NCI-H526 treated with DMSO at 0.1 percent for 48 hours (cell line): ENCODE results near the gene SKP1.

Experiments
- DNase-seq: peaks from one replicate; lab custom pipeline; 2025; lab: John Stamatoyannopoulos, UW

SKP1 gene

DNA sequence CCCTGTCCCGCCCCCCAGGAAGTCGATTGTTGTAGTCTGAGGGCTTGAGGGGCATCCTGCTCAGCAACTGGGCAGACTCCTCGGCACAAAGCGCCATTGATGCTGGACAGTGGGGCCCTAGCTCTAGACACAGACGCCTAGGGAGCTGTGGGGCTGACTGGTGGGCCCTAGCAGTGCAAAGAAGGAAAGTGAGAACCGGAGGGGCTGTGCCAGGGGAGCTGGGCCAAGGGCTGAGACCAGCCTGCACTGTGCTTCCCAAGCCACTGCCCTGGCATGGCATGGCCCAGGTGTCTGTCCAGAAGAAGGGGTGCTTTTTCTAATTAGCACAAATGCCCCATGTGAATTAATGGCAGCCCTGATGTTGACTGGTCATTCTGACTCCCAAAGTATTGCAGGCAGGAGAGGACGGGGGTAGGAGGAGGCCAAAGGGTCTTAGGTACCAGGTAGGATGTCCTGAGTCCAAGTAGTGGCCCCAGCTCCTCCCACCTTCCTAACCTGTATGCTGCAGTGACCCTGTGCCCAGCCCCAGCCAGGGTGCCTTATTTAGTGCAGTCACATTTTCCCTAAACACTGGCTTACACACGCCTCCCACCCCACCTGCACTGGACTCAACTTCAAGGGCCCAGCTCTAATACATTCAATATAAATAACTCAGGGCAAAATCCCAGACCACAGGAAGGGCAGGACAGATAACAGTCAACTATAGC lies 46.4 kb downstream of the SKP1 start:
- no peak for DNase-seq

DNA sequence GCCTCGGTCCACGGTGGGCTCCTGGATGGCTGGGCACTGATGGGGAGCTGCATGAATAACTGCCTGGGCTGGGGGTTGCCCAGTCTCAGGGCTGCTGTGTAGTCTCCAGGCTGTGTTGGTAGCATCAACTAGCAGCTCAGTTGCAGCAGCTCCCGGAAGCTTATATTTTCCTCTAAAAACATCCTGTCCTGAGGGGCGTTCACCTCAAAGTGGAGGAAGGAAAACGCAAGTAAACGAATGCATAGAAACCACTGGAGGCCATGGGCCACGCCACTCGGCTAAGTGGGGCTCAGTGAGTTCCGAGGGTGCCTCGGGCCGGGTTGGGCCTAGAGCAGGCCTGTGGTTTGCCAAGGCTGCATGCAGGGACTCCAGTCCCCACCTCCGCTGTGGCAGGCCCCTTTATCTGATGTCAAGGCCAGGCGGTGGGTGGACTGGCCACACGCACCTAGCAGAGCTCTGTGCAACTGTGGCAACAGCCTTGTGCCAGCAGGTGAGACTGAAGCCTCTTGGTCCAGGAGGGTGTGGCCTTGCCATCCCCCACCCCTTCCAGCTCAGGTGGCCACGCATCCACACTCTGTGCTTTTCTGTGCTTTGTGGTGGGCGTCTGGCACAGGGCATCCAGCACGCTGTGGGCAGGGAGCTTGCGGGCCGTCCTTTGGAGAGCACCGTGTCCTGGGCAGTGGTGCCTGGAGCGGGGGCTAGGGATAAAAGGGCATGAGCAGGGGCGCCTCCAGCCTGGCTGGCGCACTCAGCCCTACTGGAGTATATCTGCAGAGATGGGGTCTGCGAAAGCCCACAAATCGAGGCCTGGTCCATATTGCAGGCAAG lies 47.1 kb downstream of the SKP1 start:
- no peak for DNase-seq

DNA sequence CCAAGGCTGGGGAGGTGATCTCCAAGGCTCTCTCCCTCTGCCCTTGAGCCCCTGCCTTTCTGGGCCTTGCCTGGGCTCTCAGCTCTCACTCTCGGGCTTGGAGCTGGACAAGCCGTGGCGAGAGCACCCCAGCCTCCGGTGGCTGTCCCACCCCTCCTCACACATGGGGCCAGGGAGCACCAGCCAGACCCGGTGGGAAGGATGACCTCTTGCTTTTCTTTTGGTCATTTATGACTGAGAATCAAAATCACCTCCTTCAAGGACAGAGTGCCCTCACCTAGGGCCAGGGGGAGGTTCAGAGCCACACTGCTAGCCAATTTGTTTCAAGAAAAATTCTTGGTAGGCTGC lies 48.1 kb downstream of the SKP1 start:
- no peak for DNase-seq

DNA sequence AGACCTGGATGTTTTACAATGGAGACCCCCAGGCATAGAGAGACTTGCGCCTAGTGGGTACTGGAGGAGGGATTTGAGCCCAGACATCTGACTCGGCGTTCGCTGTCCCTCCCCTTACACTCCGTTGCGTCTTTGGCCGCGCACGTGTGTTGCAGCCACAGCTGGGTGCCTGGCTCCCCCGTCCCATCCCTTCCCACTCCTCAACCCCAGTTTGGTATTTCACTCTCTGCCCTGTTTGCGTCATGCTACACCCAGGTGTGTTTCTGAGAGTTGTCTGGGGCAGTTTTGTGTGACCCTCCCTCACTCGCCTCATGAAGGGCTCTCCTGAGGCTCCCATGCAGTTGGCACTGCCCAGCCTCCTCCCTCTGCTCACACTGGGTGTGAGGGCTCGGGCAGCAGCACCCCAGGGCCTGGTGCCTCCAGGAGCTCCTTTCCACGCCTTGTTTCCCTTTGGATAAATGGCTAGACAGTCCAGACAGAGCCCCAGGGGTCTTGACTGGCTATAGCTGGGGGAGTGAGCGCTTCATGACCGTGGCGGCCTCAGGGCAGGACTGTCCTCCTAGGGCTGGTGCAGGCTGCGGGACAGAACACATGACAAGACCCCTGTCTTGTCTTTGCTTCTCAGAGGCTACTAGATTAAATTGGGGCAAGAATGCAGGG lies 48.6 kb downstream of the SKP1 start:
- DNase-seq, result no peak

DNA sequence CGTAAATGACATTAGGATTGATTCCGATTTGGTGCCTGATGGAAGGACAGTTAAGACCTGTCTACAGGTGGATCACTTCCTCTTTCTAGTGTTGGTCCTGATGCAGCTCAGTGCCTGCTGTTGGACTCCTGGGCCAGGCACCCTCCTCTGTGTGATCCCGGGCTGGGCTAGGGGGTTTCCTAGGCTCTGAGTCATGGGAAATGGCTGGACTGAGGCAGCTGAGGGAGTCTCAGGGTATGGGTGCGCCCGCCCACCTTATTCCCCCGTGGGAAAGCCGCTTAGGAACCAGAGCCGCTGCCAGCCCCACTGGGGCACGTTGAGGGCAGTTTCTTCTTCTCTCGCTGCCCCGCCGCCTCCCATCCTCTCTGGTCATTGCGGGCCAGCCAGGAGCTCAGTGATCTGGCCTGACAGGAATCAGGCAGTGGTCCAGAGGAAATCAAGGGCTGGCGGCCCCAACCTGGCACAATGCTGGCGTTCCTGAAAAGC lies 49.3 kb downstream of the SKP1 start:
- no peak for DNase-seq

DNA sequence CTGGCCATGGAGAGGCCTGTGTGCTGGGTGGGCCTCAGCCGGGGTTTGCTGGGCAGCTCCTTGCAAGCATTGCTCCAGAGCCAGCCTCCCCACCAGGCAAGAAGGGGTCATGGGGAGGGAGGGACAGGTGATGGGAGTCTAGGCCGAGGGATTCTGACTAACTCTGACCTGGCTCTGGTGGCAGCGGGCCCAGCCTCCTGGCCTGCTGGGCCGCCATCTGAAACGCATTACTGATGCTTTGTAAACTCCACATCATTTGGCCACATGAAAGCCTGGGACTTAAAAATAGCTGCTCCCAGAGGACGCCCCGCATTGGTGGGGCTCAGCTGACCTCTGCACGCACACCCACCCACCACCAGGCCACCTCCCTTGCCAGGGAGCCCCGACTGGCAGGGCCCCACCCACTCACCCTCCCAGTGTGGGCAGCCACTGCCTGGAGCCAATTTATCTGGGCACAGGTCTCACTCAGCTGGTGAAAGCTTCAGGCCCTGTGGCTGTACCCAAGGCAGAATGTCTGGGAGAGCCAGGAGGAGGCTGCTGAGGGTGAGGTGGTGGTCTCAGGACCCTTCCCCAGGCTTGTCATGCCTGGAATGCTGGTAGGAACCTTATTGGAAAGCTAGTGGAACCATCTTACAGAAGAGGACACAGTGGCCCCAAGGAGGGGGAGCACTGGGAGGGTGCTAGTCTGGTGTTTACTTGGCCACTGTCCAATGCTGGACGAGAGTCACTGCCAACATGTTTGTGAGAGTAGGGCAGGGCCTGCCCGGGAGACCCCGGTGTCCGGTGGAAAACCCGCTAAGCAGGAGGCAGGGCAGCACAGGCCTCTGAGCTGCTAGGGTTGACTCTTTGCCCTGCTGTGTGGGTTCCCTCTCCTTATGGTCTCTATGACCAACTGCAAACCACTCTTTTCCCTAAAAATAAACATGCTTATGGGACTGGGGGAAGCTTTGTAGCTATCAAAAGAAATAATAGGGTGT lies 51.4 kb downstream of the SKP1 start:
- no peak for DNase-seq

DNA sequence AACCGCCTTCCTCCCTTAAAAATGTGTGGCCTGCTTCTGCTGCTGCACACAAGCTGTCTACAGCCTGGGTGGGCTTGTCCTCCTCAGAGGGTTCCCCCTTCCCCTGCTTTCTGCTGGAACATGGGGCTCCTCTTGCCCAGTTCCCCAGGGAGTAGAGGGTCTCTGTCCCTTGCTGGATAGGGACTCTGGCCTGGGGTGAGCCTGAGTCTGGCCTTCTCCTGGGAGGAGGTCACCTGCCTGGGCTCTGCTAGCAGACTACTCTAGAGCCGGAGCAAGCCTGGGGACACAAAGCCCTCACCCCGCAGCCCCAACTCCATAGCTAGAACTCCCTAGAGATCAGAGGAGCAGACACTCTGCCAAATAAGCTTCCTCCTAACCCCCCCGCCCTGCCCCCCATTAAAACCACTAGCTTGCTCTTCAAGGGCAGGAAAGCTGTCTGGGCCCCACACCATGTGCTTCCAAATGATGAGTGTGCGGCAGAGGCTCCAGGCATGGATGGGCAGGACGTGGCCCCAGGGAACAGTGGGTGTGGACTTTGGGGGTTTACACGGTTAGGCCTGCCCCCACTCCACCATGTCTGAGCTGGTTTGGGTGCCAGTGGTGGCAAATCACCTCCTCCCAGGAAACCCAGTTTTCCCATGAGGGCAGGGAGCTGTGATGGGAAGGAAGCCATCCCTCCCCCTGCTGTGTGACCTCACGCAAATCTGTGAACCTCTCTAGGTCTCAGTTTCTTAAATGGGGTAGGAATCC lies 52.3 kb downstream of the SKP1 start:
- no peak for DNase-seq

DNA sequence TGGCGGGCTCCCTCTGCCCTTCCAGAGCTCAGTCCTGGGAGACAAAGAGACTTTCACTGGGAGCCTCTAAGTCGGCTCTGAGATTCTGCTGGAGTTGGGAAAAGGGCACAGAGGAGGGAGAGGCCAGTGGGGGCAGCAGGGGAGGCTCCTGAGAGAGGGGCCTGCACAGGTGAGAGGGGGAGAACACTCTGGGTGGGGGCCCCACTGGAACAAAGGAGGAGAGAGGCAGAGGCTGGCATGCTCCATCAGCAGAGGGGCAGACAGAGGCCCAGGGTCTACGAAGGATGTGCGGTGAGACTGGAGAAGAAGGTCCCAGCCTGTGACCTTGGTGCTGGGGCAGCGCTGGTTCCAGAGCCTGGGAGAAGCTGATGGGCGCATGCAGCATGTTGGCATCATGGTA lies 53.4 kb downstream of the SKP1 start:
- DNase-seq, result no peak

DNA sequence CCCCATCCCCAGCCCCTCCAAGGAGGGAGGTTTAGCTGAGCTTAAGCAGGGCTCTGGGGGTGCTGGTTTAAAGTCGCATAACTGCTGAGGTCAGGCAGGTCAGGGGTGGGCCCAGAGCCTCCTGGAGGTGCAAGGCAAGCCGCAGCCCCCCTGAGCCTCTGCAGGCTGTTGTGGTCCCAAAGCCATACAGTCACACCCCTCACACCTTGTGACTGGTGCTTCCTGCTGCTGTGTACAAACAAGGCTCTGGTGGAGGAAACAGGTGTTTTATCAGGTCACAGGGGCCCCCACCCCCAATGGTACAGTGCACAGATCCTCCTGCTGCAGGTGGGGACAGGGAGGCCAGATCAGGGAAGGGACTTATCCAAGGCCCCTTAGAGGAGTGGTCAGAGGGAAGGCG lies 54.2 kb downstream of the SKP1 start:
- no peak for DNase-seq

DNA sequence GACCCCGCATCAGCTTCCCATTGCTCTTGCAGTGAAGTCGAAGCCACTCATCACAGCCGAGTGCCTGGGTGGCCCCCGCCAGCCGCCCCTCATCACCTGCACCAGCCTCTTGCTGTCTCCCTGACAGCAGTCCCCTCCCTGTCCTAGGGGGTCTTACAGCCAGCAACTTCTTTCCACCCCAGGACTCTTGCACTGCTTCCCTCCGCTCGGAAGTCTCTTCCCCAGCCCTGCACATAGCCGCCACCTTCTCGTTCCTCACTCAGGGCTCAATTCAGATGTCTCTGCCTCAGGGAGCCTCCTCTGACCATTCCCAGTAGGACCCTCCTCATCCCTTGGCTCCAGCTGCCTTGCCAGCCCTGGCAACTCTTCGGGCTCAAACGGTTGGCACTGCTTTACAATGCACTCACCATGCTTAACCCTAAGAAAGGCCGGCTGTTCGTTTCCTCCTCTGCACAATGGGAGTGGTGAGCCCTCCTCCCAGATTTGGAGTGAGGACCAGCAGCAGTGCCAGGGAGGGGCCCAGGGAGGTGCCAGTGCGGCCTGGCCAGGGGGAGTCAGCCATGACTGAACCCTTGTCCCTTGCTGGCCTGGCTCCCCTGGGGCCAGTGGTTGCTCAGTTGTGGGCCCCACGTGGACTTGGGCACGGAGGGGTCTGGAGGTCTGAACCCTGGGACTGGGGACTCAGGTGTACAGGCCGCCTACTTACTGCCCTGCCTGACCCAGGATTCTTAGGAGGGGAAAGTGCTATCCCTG lies 56.2 kb downstream of the SKP1 start:
- DNase-seq, result no peak

DNA sequence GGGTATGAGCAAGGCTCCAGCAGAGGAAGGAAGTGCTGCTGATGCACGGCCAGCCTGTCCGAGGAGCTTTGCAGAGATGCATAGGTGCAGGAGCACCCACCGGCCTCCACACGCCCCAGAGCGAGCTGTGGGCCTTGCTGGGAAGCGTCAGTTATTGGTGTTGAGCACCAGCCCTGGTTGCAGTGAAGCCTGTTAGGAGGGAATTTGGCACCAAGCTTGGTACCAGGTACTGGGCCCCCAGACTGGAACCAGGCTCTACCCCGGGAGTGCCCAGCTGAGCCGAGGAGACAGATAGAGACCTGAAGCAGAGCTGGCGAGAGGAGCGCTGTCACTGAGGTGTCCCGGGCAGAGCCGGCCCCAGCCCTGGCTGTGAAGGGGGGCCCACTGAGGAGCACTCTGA lies 57.0 kb downstream of the SKP1 start:
- DNase-seq, result no peak

DNA sequence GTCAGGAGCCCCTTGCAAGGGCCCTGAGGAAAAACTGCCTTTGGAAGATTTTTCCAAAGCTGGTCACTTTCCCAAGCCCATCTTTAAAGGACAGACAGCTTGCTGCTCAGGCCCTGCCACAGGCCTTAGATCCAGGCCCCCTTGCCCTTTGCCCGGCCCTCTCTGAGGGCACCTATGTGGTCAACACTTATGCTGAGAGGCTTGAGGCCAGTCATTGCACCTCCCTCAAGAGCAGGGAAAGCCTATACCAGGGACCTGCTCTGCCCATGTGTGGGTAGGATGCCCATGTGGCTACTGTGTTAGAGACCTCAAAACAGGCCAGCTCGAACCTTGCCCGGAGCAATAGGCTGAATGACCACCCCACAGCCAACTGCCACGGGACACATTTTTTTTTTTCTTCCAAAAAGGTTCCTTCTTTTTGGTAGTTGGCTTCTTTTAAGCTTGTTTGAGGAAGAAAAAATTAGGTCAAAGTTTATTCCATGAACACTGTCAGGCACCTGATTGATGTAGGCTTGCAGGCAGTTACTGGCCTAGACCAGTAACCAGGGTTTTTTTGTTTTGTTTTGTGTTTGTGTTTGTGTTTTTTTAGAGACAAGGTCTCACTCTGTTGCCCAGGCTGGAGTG lies 58.4 kb downstream of the SKP1 start:
- DNase-seq, result no peak

DNA sequence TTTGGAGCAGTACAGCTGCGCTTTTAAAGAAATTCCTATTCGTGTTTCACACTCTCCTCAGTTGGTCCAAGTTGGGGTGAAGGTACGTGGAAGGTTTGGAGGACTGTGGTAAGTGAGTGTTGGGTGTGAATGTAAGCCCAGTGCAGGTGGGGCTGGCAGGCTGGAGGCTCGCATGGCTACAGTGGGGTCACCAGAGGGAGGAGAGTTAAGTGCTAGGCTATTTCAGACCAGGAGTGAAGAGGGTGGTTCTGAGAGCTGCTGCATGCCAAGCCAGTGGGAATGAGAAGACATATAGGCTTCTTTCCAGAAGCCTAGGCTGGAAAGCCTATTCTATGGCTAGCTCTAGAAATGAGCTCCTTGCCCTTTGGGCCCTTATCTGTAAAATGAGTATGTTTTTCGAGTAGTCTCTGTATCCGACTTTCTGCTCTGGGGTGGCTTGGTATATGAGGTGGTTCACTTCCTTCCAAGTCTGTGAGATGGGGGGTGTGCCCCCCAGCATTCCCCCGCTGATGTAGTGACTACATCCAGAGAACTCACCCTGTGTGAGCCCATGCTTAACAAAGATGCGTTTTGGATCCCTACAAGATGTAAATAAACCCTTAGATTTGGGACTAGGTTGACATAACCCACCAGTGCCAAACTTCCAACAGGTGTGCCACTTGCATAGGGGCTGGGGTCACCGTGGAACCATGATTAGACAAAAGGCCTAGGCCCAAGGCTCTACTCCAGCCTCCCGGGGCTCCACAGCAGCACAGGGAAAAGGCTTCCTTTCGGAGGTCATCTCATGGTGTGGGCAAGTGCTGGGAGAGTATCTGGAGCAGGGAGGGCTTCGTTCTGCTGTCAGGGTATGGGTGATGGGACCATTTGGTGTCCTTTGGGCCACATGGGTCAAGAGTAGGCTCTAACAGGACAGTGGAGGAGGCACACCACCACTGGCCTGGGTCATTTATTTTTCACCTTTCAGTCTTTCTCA lies 59.7 kb downstream of the SKP1 start:
- DNase-seq, result no peak

DNA sequence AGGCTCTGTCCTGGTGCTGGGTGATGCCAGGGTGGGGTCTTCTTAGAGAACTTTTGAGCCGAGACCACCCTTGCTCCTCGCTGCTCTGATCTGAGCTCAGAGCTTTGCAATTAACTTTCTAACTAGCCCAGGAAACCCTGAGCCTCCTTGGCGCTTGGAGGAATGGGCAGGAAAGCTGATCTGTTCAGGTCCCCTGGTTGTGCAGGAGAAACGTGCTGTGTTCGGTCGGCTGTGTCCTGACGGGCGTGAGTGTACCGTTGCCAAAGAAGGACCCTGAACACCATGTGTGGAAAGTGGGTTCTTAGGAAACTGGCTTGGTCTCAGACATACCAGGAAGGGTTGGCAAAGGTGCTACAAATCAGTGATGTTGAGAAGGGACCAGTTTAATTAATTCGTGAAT lies 60.5 kb downstream of the SKP1 start:
- no peak for DNase-seq

DNA sequence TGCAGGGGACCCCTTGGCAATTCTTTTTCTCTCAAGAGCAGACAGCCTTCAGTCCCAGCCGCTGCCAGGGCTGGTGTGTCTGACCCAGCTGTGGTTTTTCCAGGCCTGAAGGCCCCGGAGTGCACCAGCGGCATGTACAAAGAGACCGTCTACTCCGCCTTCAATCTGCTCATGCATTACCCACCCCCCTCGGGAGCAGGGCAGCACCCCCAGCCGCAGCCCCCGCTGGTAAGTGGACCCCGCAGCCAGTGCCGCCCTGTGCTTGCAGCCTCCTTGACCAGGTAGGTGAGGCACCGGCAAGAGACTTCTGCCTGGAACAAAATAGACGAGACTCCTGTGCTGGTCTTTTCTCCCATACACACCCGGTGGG lies 61.0 kb downstream of the SKP1 start:
- no peak for DNase-seq

DNA sequence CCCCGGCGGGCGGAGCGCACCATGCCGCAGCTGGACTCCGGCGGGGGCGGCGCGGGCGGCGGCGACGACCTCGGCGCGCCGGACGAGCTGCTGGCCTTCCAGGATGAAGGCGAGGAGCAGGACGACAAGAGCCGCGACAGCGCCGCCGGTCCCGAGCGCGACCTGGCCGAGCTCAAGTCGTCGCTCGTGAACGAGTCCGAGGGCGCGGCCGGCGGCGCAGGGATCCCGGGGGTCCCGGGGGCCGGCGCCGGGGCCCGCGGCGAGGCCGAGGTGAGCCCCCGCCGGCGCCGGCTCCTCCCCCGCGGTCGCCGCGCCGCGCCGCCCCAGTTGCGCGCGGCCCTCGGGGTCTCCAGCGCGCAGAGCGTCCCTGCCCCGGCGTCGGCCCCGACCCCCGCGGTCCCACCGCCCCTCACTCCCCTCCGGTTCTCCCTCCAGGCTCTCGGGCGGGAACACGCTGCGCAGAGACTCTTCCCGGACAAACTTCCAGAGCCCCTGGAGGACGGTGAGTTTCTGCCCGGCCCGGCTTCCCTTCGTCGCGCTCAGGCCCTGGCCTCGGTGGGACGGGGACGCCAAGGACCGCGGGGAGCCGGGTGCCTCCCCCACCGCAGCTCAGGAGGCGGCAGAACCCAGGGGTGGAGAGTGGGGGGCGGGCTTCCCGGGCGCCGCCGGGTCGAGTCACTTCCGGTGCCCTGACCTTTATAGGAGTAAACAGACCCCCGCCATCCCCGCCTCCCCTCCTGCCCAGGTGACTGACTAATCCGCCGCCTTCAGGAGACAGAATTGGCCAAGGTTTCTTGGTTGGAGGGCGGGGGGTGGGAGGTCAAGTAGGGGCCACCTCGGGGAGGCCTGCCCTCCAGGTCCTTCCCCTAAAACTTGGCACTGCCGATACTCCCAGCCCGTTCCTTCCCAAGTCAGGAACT lies 61.6 kb downstream of the SKP1 start:
- no peak for DNase-seq
